Neutrophil (primary cell): ENCODE results near the gene PDRG1.

Experiments used
- H3K27ac ChIP-seq: fragments of 200-600 bp; sonication (generic); 2 replicates; pipeline ENCODE4 v1.5.1; 2016; ENCODE audit warnings: mild to moderate bottlenecking, moderate library complexity
- H3K27me3 ChIP-seq: fragments of 200-600 bp; sonication (generic); 2 replicates; pipeline ENCODE4 v1.6.0; 2016; ENCODE audit warnings: mild to moderate bottlenecking
- H3K36me3 ChIP-seq: fragments of 200-600 bp; sonication (generic); 2 replicates; pipeline ENCODE4 v1.5.1; 2017
- H3K4me1 ChIP-seq, 2 experiments: fragments of 200-600 bp in 1 of 2; sonication (generic) in 1 of 2; 1 replicate in 1 of 2; 2 replicates in 1 of 2; pipeline versions ENCODE4 v1.5.1 to v1.6.1; 2013 to 2016; ENCODE audit warnings: low read depth in 1 of 2, low read length in 1 of 2, mild to moderate bottlenecking in 1 of 2, moderate library complexity in 1 of 2; ENCODE audit not compliant: control insufficient read depth in 1 of 2, insufficient read depth in 1 of 2
- H3K4me3 ChIP-seq, 2 experiments: fragments of 200-600 bp in 1 of 2; sonication (generic) in 1 of 2; 1 replicate in 1 of 2; 2 replicates in 1 of 2; pipeline ENCODE4 v1.5.1; 2013 to 2016; ENCODE audit warnings: low read depth in 1 of 2, low read length in 1 of 2, mild to moderate bottlenecking in 1 of 2, moderate library complexity in 1 of 2
- H3K9me3 ChIP-seq: fragments of 200-600 bp; sonication (generic); 2 replicates; pipeline ENCODE4 v1.5.1; 2016
- TF ChIP-seq, protein P1 (sequence below): fragments of 200-600 bp; sonication (generic); IDR thresholded peaks from 2 replicates; pipeline ENCODE4 v1.5.1; 2016; ENCODE audit warnings: antibody characterized with exemption

PDRG1 gene

DNA sequence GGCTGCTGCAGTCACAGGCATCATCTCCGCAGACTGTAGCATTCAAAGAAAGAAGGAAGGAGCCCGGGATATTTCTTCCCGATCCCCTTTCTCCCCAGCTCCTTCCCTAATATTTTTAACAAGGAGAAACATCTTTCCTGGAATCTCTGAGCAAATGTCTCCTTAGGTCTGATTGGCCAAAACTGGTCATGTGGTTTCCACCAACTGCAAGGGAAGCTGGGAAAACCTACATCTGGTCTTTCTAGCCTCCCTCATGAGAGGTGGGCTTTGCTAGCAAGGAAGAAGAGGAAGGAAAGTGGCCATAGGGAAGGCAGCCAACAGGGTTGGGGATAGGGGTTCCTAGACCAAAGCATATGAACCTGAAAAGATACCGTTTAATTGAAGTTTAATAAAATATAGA lies 35.1 kb downstream of the PDRG1 start:
- Histone ChIP-seq H3K4me3 (no peak overlapping the region), H3K27me3 (no peaks in the 10 kb centered on the region), H3K9me3 (no peaks in the 10 kb centered on the region), H3K36me3 (no peaks in the 10 kb centered on the region), H3K27ac (no peak overlapping the region), H3K4me1 (no peaks in the 10 kb centered on the region)
- TF ChIP-seq, protein P1, sequence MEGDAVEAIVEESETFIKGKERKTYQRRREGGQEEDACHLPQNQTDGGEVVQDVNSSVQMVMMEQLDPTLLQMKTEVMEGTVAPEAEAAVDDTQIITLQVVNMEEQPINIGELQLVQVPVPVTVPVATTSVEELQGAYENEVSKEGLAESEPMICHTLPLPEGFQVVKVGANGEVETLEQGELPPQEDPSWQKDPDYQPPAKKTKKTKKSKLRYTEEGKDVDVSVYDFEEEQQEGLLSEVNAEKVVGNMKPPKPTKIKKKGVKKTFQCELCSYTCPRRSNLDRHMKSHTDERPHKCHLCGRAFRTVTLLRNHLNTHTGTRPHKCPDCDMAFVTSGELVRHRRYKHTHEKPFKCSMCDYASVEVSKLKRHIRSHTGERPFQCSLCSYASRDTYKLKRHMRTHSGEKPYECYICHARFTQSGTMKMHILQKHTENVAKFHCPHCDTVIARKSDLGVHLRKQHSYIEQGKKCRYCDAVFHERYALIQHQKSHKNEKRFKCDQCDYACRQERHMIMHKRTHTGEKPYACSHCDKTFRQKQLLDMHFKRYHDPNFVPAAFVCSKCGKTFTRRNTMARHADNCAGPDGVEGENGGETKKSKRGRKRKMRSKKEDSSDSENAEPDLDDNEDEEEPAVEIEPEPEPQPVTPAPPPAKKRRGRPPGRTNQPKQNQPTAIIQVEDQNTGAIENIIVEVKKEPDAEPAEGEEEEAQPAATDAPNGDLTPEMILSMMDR, result no peak

DNA sequence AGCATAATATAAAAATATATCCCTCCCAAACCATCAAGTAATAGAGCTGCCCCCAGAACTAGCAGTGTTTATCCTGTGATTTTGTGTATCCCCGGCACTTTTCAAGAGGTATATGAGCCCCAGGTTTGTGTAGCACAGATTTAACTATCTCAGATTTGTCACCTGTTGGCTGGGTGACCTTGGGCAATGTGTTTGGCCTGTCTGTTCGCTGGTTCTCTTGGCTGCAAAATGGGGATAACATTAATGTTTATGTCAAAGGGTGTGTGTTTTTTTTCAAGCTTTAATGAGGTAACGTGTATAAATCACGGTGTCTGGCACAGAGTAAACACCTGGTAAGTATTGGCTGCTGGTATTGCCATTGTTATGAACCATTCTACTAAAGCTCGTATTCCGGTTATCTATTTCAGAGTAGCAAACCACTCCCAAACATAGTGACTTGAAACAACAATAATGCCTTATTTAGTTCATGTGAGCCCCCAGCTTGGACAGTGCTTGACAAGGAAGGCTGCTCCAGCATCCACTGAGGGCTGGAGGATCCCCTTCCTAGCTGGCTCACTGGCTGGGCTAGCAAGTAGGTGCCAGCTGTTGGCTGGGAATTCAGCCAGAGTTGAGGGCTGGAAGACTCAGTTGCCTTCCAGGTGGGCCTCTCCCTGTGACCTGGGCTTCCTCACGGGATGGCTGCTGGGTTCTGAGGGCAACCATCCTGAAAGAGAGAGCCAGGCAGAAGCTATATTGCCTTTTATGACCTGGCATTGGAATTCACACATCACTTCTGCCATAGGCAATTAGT lies 36.2 kb downstream of the PDRG1 start:
- TF ChIP-seq, protein P1, result no peak
- H3K36me3 ChIP-seq, result no peaks in the 10 kb centered on the region
- no peaks in the 10 kb centered on the region for H3K27me3 ChIP-seq
- H3K4me3 ChIP-seq, result no peak overlapping the region
- no peak overlapping the region for H3K27ac ChIP-seq
- H3K9me3 ChIP-seq, result no peaks in the 10 kb centered on the region
- H3K4me1 ChIP-seq, result no peaks in the 10 kb centered on the region

DNA sequence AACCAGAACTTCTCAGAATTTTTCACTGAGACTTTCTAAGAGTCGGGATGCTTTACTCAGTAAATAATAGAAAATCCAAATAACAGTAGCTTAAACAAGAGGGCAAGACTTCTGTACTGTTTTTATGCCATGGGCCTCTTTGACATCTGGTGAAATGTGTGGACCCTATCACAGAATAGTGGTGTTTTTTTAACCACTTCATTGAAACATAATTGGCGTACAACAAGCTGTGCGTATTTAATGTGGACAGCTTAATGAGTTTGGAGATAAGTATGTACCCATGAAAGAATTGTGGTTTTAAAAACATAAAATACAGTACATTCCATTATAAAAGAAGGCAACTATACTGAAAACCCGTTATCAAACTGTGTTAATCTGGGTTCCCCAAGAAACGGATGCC lies 37.7 kb downstream of the PDRG1 start:
- H3K27ac ChIP-seq, result no peak overlapping the region
- no peaks in the 10 kb centered on the region for H3K27me3 ChIP-seq
- no peaks in the 10 kb centered on the region for H3K36me3 ChIP-seq
- H3K4me3 ChIP-seq, result no peak overlapping the region
- TF ChIP-seq, protein P1, result no peak
- no peaks in the 10 kb centered on the region for H3K4me1 ChIP-seq
- H3K9me3 ChIP-seq, result no peaks in the 10 kb centered on the region

DNA sequence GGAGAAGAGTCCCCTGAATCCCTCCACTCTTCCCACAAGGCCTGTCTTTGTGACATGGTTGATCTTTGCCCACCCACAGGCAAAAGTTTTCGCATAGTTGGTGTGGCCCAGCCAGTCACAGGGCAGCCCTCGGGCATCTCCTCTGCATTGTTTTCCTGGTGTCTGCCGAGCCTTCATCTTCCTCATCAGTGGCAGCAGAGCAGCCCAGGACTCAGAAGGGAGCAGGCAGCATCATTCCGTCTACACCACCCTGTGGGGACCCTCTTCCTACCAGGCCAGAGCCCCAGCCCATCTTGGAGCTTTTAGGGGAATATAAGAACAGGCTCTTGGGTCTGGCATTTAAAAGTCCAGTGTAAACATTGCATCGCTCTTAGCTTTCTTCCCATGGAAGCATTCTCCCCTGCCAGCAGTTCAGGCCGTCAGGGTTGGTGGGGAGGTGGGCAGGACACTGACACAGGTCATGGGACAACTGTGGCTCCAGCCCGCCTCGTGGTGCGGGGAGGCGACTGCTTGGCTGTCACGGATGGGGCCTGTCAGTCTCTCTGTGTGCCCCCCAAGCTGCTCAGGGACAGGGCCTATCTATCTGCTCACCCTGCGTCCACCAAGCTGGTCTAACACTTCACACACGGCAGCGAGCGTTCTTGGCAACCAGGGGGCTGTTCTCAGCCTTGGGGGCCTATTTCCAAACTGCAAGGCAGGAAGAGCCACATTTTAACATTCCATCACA lies 38.3 kb downstream of the PDRG1 start:
- Histone ChIP-seq H3K27ac (no peak overlapping the region), H3K9me3 (no peaks in the 10 kb centered on the region), H3K4me1 (no peaks in the 10 kb centered on the region), H3K4me3 (no peak overlapping the region), H3K27me3 (no peaks in the 10 kb centered on the region), H3K36me3 (no peaks in the 10 kb centered on the region)
- TF ChIP-seq, protein P1, result no peak

DNA sequence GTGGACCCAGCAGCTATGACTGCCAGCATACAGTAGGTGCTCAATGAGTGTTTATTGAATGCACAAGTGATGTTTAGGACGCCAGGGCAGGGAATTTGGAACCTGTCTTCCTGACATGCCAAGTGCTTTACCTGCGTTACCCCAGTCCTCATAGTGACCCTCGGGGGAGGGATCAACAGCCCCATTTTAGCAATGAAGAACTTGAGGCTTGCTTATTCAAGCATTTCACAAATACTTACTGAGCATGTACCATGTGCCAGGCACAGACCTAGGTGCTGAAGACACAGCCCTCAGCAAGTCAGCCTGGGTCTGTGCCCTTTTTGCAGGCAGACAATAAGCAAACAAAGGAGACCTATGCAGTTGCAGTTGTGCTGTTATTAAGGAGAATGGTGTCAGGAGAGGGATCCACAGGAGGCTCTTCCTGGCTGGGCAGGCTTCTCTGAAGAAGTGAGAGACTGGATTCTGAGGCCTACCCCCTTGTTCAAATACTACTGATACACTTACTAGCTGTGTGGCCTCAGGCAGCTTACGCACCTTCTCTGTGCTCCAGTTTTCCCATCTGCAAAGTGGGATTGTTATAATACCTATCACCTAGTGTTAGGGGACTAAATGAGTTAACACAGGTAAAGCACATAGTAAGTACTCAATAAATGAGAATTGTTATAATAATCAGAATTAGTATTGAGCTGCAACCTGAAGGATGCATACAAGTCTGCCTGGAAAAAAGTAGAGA lies 41.6 kb downstream of the PDRG1 start:
- Histone ChIP-seq H3K4me3 (no peak overlapping the region), H3K4me1 (no peaks in the 10 kb centered on the region), H3K9me3 (no peaks in the 10 kb centered on the region), H3K27me3 (no peaks in the 10 kb centered on the region), H3K27ac (no peak overlapping the region), H3K36me3 (no peaks in the 10 kb centered on the region)
- TF ChIP-seq, protein P1, result no peak
